ENCODE data around the gene TBL2. TPM values are rescaled to one million over a fixed set of nuclear protein-coding genes. Genes with fewer than 3 reads are reported as not detected.

Gene TBL2
- polyA plus RNA-seq, 1 donor from 2014 or later = 38.6 TPM

GRCh38 chr7:73586911-73587310, 8.5 kb upstream of the TBL2 start:
- no peak overlapping the region for H3K4me2 ChIP-seq (ENCODE audit: low read length)
- no peaks in the 10 kb centered on the region for H3F3A ChIP-seq (ENCODE audit: insufficient read depth, low read length, poor library complexity, severe bottlenecking)
- TF ChIP-seq SMC3 (conservative IDR thresholded peaks at IDR 0.05; ENCODE audit: poor library complexity) (no peak), MXI1 (conservative IDR thresholded peaks at IDR 0.05; ENCODE audit: poor library complexity, severe bottlenecking) (no peak), REST (IDR thresholded peaks at IDR 0.05; ENCODE audit: borderline replicate concordance) (no peak), POLR2AphosphoS5 (IDR thresholded peaks at IDR 0.05) (no peak), TAF1 (IDR thresholded peaks at IDR 0.05; ENCODE audit: low read depth) (no peak), EZH2 (IDR thresholded peaks at IDR 0.05; ENCODE audit: borderline replicate concordance, insufficient read depth, low read length, poor library complexity, severe bottlenecking) (no peak), RAD21 (conservative IDR thresholded peaks at IDR 0.05) (no peak), EP300 (conservative IDR thresholded peaks at IDR 0.05; ENCODE audit: poor library complexity, severe bottlenecking) (no peak)
- H3K36me3 ChIP-seq (ENCODE audit: insufficient read depth, low read length) = no peaks in the 10 kb centered on the region
- H3K4me3 ChIP-seq (ENCODE audit: low read length) = no peak overlapping the region
- no peaks in the 10 kb centered on the region for H3K9me2 ChIP-seq (ENCODE audit: insufficient read depth, low read length)
- H2AFZ ChIP-seq (ENCODE audit: low read depth, low read length) = no peak overlapping the region
- H3K27me3 ChIP-seq (ENCODE audit: insufficient read depth, low read depth, low read length) = no peaks in the 10 kb centered on the region
- H3K9ac ChIP-seq (ENCODE audit: low read length) = no peak overlapping the region
- H3K9me3 ChIP-seq (ENCODE audit: low read length) = no peaks in the 10 kb centered on the region
- no peak overlapping the region for H3K27ac ChIP-seq (ENCODE audit: low read length)
- no peaks in the 10 kb centered on the region for H3K79me2 ChIP-seq (replicated peaks; ENCODE audit: insufficient read depth, low read length)
- H4K20me1 ChIP-seq (ENCODE audit: insufficient read depth) = no peaks in the 10 kb centered on the region

- Histone ChIP-seq H3K36me3 (ENCODE audit: insufficient read depth, low read length) (no peaks in the 10 kb centered on the region), H3K27ac (ENCODE audit: low read length) (no peak overlapping the region), H3K9me2 (ENCODE audit: insufficient read depth, low read length) (no peaks in the 10 kb centered on the region), H3K79me2 (replicated peaks; ENCODE audit: insufficient read depth, low read length) (no peaks in the 10 kb centered on the region), H2AFZ (ENCODE audit: low read depth, low read length) (no peak overlapping the region), H4K20me1 (ENCODE audit: insufficient read depth) (no peaks in the 10 kb centered on the region), H3K4me2 (ENCODE audit: low read length) (no peak overlapping the region), H3K9ac (ENCODE audit: low read length) (no peak overlapping the region), H3F3A (ENCODE audit: insufficient read depth, low read length, poor library complexity, severe bottlenecking) (no peaks in the 10 kb centered on the region), H3K9me3 (ENCODE audit: low read length) (no peaks in the 10 kb centered on the region), H3K27me3 (ENCODE audit: insufficient read depth, low read depth, low read length) (no peaks in the 10 kb centered on the region), H3K4me3 (ENCODE audit: low read length) (no peak overlapping the region)
- no peak for TF ChIP-seq RAD21 (conservative IDR thresholded peaks at IDR 0.05)
- TF ChIP-seq SMC3 (conservative IDR thresholded peaks at IDR 0.05; ENCODE audit: poor library complexity) = no peak
- no peak for TF ChIP-seq POLR2AphosphoS5 (IDR thresholded peaks at IDR 0.05)
- no peak for TF ChIP-seq REST (IDR thresholded peaks at IDR 0.05; ENCODE audit: borderline replicate concordance)
- no peak for TF ChIP-seq TAF1 (IDR thresholded peaks at IDR 0.05; ENCODE audit: low read depth)
- no peak for TF ChIP-seq EZH2 (IDR thresholded peaks at IDR 0.05; ENCODE audit: borderline replicate concordance, insufficient read depth, low read length, poor library complexity, severe bottlenecking)
- no peak for TF ChIP-seq CTCF (IDR thresholded peaks at IDR 0.05; ENCODE audit: poor library complexity, severe bottlenecking)
- no peak for TF ChIP-seq MXI1 (conservative IDR thresholded peaks at IDR 0.05; ENCODE audit: poor library complexity, severe bottlenecking)
- no peak for TF ChIP-seq EP300 (conservative IDR thresholded peaks at IDR 0.05; ENCODE audit: poor library complexity, severe bottlenecking)
These were observed 6.8 kb upstream of the TBL2 start for GRCh38 chr7:73585196-73585595.

Data from neural cell (in vitro differentiated cells).